GM18951 (cell line): ENCODE measurements around the gene HEATR5B.

Experiments
- POLR2A ChIP-seq: IDR thresholded peaks from 4 replicates; pipeline ENCODE4 v1.6.1; 2011; ENCODE audit warnings: mild to moderate bottlenecking; ENCODE audit not compliant: insufficient read length, insufficient read depth; ENCODE audit errors: extremely low read depth
- in situ Hi-C: fragments of 300-500 bp; cut with MboI; formaldehyde crosslinking; loops from one replicate; pipeline ENCODE4 v1.12.0; 2022; ENCODE audit warnings: low sequenced_read_pairs, mixed read lengths, inconsistent platforms; ENCODE audit not compliant: unreplicated experiment

Gene HEATR5B

DNA sequence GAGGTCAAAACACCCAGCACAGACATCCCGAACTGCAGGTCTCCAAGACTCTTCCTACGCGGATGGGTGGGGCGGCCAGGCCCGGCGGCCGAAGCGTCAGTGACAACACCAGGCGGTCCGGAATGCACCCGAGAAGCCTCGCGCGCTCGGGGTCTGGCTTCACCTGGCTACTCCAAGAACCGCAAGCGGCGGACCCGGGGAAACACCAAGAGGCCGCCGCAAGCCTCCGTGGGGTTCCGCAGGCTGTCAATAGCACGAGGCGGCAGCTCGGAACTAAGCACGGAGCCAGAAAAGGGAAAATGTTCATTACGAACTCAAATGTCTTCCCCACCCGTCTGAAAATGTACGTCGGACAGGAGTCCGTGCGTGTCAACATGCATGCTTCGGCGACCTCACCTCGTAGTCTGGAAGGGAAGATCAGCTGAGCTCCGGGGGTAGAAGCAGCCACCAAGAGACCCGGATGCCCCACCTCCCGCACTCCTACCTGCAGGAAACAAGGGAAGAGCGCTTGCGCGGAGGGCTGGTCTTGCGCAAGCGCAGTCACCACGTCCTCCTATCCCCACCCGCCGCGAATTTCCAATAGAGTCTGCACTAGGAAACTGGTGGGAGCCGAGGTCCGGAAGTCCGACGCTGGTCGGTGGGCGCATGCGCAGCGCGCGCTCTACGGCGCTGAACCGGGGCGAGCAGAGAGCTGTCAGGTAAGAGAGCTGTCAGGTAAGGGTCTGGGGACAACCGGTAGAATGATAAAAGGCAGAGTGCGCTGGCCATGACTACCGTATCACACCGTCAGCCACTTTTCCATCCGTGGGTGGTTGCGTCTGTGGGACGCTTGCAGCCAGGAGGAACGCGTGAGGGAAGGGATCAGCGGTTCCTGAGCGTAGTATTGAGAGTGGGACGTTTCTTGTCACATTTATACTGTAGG is at the start of gene HEATR5B, which contains the start of gene GPATCH11:
TSS of gene HEATR5B (minus strand) at position 500 of the 922 bp plus-strand sequence. CDS start 958 bp downstream, outside the sequence.
TSS of gene GPATCH11 (plus strand) at position 646 of the 922 bp plus-strand sequence. CDS start 3,864 bp downstream, outside the sequence.
- TF ChIP-seq POLR2A: peak; percentile 81
- in situ Hi-C loops: no loop called here

DNA sequence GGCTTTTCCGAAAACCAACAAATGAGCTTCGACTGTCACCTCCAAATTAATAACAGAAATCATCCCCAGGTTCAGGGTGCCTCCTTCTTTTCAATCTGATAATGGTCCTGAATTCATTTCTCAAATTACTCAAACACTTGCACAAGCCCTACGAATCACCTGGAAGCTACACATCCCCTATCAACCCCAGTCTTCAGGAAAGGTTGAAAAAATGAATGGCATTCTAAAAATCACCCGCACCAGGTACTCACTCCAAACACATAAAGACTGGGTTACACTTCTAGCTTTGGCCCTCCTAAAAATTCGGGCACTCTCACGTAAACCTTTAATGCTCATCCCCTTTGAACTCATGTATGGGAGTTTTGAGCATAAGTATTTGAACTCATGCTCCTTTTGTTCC is 48.7 kb upstream of the HEATR5B start:
- in situ Hi-C loops: no loop called here
- TF ChIP-seq POLR2A: no peak

DNA sequence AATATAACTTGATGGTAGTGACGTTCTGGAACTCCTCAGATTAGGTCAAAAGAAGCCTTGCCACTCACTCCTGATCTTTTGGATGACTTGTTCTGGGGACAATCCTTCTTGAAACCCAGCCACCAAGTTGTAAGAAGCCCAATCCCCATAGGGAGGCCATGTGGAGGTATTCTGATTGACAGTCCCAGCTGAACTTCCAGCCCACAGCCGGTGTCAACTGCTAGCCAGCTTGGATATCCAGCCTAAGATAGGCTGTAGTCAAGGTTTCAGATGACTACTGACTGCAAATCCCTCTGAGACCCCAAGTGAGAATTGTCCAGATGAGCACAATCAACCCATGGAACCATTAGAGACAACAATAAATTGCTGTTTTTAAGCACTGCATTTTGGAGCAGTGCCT is 41.2 kb upstream of the HEATR5B start:
- in situ Hi-C loops: no loop called here
- TF ChIP-seq POLR2A: no peak

DNA sequence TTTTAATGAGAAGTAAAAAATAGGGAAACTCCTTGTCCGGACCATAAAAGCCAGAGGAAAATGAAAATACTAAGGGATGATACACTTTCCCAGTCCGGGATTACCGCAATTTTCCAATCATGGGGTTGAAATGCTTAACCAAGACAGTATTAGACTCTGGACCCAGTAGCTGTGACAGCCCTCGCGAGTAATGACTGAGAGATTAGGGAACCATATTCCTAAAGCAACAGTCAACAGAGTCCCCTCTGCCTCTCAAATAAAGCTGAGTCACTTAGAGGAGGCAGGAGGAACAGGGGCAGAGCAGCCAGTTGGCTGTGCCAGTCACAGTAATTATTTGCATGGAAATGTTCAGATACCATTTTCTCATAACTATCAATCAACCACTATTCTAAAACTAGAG is 35.0 kb upstream of the HEATR5B start:
- no peak for TF ChIP-seq POLR2A
- in situ Hi-C loops: no loop called here

DNA sequence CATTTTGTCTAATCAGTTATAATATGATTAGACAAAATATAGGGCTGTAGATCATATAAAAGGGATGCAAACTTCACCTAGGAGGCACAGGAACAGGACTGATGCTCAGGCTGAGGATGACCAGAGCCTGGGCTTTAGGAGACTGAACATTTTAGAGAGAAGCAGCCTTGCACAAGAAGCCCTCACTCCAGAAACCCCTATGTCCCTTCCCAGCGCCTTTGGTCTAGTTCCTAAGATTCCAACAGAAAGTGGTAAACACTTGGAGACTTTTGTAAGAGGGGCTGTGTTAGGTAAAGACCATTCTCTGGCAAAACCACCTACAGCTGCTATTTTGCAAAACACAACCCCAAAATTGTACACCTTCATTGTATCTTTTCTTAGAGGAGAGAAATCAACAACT is 33.4 kb upstream of the HEATR5B start:
- TF ChIP-seq POLR2A: no peak
- in situ Hi-C loops: no loop called here

DNA sequence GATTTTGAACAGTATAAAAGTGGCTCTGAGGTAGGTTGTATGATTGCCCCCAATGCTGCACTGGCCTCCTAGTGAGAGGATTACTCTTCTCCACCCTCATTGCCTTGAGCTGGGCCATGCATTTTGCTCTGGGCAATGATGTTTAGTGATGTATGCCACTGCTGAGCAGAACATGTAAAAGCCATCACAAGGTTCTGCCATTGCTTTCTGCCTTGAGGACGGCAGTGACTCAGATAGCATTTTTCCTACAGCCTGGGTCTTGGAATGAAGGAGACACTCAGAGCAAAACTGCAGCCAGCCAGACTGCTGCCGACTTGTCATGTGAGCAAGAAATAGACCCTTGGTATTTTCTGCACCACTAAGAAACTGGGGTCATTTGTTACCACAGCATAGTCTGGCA is 27.8 kb upstream of the HEATR5B start:
- no peak for TF ChIP-seq POLR2A
- in situ Hi-C loops: no loop called here

DNA sequence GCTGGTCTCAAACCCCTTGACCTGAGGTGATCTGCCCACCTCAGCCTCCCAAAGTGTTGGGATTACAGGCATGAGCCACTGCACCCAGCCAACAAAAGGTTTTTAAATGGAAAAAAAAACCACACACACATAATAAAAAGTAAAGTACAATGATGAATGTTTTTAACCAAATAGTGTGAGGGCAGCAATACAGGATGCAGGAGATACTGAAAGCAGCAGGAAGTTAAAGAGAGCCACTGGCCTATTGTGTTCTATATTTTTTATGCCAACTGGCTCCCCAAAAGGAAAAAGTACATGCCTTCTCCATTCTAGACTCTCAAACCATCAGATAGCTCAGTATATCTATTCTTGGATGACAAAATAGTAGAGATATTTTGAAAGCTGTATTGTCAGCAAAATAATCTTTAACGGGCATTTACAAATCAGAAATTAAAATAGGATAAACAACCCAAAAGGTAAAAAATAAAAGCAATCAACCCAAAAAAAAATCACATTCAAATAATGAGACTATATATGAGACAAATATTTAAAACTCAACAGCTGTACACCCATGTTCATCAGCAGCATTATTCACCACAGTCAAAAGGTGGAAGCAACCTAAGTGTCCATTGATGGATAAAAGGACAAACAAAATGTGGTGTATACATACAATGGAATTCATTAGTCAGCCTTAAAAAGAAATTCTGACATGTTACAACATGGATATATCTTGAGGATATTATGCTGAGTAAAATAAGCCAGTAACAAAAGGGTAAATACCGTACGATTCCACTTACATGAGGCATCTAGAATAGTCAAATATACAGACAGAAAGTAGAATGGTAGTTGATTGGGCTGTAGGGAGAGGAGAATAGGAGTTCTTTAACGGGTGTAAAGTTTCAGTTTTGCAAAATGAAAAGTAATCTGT is 26.4 kb upstream of the HEATR5B start:
- in situ Hi-C loops: no loop called here
- no peak for TF ChIP-seq POLR2A

DNA sequence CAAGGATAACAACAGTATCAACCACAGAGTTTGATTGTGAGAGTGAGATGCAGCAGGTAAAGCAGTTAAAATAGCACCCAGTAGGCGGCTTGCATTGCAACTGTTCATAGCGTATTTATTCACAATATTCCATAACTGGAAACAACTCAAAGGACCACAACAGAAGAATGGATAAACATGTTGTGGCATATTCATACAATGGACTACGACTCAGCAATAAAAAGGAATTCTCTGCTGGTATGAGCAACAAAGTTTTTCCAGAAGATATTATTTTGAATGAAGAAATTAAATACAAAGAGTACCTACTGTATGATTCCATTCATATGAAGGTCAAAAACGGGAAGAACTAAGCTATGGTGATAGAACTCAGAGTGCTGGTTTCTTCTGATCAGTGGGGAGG is 25.4 kb upstream of the HEATR5B start:
- no peak for TF ChIP-seq POLR2A
- in situ Hi-C loops: no loop called here

DNA sequence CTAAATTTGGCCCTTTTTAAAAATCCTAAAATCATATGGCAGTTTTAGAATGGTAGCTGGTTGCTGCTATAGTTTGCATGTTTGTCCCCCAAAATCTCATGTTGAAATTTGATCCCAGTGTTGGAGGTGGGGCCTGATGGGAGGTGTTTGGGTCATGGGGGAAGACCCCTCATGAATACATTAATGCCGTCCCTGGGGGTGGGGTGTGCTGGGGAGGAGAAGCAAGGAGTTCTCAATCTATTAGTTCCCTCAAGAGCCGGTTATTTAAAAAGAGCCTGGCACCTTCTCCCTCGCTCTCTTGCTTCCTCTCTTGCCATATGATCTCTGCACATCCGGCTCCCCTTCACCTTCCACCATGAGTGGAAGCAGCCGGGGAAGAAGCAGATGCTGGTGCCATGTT is 21.0 kb upstream of the HEATR5B start:
- TF ChIP-seq POLR2A: no peak
- in situ Hi-C loops: no loop called here

DNA sequence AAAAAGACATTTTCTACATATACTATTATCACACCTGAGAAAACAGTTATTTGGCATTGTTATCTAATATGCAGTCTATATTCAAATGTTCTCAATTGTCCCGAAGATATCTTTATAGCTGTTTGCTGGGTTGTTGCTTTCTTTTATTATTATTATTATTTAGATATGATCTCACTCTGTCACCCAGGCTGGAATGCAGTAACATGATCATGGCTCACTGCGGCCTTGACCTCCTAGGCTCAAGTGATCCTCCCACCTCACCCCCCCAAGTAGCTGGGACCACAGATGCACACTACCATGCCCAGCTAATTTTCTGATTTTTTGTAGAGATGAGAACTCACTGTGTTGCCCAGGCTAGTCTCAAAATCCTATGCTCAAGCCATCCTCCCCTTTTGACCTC is 20.0 kb upstream of the HEATR5B start:
- TF ChIP-seq POLR2A: no peak
- in situ Hi-C loops: no loop called here

DNA sequence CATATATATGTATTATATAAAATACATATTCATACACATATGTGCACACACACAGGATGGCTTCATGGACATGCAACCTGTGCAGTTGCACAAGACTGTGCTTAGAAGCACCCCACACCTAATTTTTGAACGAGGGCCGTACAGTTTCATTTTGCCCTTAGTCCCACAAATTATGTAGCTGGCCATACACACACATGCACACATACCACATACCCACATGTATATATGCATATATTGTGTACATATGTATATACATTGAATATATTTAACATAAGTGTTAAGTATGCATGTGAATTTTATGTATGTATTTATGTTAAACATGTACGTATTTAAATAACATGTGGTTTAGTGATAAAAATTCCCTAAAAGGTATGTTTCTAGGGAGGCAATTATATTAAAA is 18.4 kb upstream of the HEATR5B start:
- TF ChIP-seq POLR2A: no peak
- in situ Hi-C loops: no loop called here

DNA sequence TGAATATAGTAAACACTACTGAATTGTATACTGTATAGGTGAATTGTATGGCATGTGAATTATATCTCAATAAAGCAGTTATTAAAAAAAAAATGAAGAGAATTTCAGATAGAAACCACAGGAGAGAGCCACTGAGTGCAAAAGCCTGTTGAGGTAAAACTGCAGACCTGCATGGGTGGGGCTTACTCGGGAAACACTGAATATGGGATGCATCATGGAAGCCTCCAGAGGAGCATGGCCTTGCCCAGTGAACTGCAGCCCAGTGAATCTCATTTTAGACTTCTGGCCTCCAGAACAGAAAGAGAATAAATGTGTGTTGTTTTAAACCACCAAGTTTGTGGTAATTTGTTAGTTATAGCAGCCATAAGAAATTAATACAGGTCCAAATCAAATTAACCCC is 15.9 kb upstream of the HEATR5B start:
- in situ Hi-C loops: no loop called here
- TF ChIP-seq POLR2A: no peak

DNA sequence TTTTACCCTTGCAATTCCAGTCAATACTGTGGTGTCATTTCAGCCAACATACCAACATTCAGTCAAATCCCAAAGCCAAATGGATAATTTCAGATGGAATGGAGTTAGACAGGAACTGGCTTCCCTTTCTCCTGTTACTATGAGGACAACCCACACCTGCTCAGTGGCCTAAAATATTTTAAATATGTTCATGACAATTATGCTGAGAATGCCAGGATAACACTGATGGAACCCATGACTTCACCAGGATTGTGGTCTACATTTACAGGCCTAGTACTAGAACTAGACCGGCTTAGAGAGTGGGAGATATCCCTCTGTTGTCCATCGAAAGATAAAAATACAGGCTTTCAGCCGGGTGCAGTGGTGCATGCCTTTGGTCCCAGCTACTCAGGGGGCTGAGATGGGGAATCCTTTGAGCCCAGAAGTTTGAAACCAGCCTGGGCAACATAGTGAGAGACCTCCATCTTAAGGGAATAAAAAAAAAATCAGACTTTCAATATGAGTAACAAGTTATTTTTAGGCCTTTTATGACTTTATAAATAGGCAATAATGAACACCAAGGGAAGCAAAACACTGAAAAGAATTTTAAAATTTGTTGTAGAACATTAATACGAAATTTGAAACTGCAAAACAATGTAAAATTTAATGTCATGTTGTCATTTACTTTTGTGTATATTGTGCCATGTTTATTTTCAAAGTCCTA is 14.4 kb upstream of the HEATR5B start:
- in situ Hi-C loops: no loop called here

More for the DNA sequence above, 14.4 kb upstream of the HEATR5B start:
- no peak for TF ChIP-seq POLR2A
